ENCODE data around the gene TRPM3.

TRPM3 gene

DNA sequence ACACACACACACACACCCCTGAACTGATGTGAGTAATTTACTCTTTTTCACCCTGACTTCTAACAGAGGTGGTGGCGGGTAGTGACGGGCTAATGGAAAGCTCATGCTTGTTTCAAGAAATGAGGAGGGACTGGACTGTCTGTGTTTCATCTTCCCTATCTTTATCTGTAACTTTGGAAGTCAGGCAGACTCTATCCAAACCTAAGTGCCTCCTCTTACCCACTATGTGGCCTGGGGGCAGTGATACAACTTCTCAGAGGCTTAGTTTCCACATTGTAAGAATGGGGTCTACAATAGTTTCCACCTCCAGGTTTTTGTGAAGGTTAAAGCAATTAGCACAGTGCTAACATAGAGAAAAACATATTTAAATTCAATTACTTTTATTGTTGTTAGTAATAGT lies 5.9 kb upstream of the TRPM3 start:
- no peak for DNase-seq (ENCODE audit: extremely low spot score)
- ChIA-PET POLR2A (no interaction called here), CTCF (interaction anchor here (1.2 to 1.3 kb wide), 2 partner anchors 9 to 12 kb away, joined by 3 read pairs; no protein-coding TSS in a partner anchor)
- TF ChIP-seq, protein P1, sequence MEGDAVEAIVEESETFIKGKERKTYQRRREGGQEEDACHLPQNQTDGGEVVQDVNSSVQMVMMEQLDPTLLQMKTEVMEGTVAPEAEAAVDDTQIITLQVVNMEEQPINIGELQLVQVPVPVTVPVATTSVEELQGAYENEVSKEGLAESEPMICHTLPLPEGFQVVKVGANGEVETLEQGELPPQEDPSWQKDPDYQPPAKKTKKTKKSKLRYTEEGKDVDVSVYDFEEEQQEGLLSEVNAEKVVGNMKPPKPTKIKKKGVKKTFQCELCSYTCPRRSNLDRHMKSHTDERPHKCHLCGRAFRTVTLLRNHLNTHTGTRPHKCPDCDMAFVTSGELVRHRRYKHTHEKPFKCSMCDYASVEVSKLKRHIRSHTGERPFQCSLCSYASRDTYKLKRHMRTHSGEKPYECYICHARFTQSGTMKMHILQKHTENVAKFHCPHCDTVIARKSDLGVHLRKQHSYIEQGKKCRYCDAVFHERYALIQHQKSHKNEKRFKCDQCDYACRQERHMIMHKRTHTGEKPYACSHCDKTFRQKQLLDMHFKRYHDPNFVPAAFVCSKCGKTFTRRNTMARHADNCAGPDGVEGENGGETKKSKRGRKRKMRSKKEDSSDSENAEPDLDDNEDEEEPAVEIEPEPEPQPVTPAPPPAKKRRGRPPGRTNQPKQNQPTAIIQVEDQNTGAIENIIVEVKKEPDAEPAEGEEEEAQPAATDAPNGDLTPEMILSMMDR (IDR thresholded peaks at IDR 0.05; ENCODE audit: control extremely low read depth, extremely low read depth, low read depth, missing control alignments) = no peak

DNA sequence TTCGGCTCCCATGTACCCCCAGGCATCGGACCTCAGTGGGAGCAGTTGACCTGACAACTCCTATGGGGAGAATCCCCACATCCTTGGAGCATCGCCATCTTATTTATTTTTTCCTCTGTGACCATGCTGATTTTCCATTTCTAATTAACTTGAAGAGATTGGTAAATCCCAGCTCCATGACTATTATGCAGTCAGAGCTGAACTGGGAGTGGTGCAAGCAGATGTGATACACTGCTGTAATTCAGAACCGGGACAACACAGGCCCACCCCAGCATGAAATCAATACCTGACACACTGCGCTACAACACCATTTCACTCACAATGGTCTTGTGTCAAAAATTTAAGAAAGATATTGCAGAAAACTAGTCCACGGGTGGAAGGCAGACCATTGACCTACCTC lies 1.0 kb upstream of the TRPM3 start:
- TF ChIP-seq, protein P1 (IDR thresholded peaks at IDR 0.05; ENCODE audit: control extremely low read depth, extremely low read depth, low read depth, missing control alignments) = no peak
- no peak for DNase-seq (ENCODE audit: extremely low spot score)
- POLR2A ChIA-PET = no interaction called here
- CTCF ChIA-PET = no interaction called here

DNA sequence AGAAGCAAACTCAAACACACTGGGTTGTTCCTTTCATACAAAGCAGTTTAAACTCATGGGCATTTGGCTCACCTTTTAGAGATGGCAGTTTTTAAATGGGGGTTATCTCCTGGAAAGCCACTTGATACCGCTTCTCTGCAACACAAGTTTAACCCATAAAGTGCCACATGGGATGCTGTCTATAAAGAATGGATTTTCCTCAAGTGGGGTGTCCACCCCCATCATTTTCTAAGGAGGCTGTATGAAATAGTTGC lies 528 bp upstream of the TRPM3 start:
- POLR2A ChIA-PET = no interaction called here
- no peak for DNase-seq (ENCODE audit: extremely low spot score)
- TF ChIP-seq, protein P1 (IDR thresholded peaks at IDR 0.05; ENCODE audit: control extremely low read depth, extremely low read depth, low read depth, missing control alignments) = no peak
- CTCF ChIA-PET = no interaction called here

GRCh38 chr9:71120501-71121247 lies 747 bp downstream of the TRPM3 start:
- TF ChIP-seq, protein P1 (IDR thresholded peaks at IDR 0.05; ENCODE audit: control extremely low read depth, extremely low read depth, low read depth, missing control alignments) = no peak
- ChIA-PET CTCF (no interaction called here), POLR2A (no interaction called here)
- DNase-seq (ENCODE audit: extremely low spot score) = no peak

- no peak for DNase-seq (ENCODE audit: extremely low spot score)
- ChIA-PET POLR2A (no interaction called here), CTCF (no interaction called here)
Measured at GRCh38 chr9:71119746-71120145, 1.7 kb downstream of the TRPM3 start.

DNA sequence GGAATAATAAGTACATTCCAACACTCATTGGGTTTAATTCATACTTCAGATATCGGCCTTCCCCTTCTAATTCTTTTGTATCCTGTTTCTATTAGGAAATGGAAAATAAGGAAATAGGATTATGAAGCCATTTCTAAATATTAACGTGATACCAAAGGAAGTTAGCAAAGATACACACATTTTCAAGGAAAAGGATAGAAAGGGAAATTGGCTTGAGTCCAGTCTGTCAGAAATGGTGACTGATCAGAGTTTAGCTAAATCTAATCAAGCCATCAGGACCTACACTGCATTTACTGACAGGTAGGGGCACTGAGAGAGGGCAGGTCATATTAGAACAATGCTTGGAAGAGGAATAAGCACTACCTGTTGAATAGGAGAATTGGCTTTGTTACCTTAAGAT lies 3.1 kb downstream of the TRPM3 start:
- DNase-seq (ENCODE audit: extremely low spot score) = no peak
- ChIA-PET CTCF (no interaction called here), POLR2A (no interaction called here)
- TF ChIP-seq, protein P1 (IDR thresholded peaks at IDR 0.05; ENCODE audit: control extremely low read depth, extremely low read depth, low read depth, missing control alignments) = no peak

More at GRCh38 chr9:71119746-71120145, 1.7 kb downstream of the TRPM3 start:
- TF ChIP-seq, protein P1 (IDR thresholded peaks at IDR 0.05; ENCODE audit: control extremely low read depth, extremely low read depth, low read depth, missing control alignments) = no peak
